Panc1 (cell line): ENCODE measurements around the gene ACSL6.

ENCODE experiments used
- CTCF ChIP-seq: fragments of 450-650 bp; IDR thresholded peaks from 2 replicates; pipeline ENCODE4 v1.5.1; 2017; ENCODE audit warnings: mild to moderate bottlenecking
- POLR2AphosphoS5 ChIP-seq: IDR thresholded peaks from 2 replicates; pipeline ENCODE4 v1.6.1; 2012; ENCODE audit warnings: mild to moderate bottlenecking, low read depth, low read length, moderate library complexity
- SIN3A ChIP-seq: IDR thresholded peaks from 2 replicates; pipeline ENCODE4 v1.6.1; 2012; ENCODE audit warnings: low read depth, mild to moderate bottlenecking, low read length, moderate library complexity, borderline replicate concordance; ENCODE audit not compliant: insufficient read depth
- TCF7L2 ChIP-seq: IDR thresholded peaks from 2 replicates; pipeline ENCODE4 v1.6.1; 2011; ENCODE audit warnings: mild to moderate bottlenecking, low read depth, low read length, inconsistent platforms

GRCh38 chr5:131944702-131945550 is 66.5 kb downstream of the ACSL6 start:
- no peak for TF ChIP-seq CTCF
- no peak for TF ChIP-seq SIN3A
- no peak for TF ChIP-seq POLR2AphosphoS5
- TF ChIP-seq TCF7L2: no peak
